ENCODE results near the gene HYDIN.

- TF ChIP-seq CTCF (IDR thresholded peaks at IDR 0.05) (no peak), POLR2A (IDR thresholded peaks at IDR 0.05) (no peak)
Observed at GRCh38 chr16:70765491-70765890, 465.0 kb downstream of the HYDIN start.
